SH-SY5Y (cell line): Measurements from ENCODE around the gene AGXT.
A peak's percentile ranks its signal among the peaks of the same experiment; 100 is the strongest.

Experiments used
- GATA2 ChIP-seq: IDR thresholded peaks from 2 replicates; pipeline ENCODE4 v1.6.1; 2011; ENCODE audit warnings: mild to moderate bottlenecking, low read depth, low read length
- GATA3 ChIP-seq: IDR thresholded peaks from 2 replicates; pipeline ENCODE4 v1.6.1; 2011; ENCODE audit warnings: low read depth, mild to moderate bottlenecking, low read length, moderate library complexity

The AGXT gene

DNA sequence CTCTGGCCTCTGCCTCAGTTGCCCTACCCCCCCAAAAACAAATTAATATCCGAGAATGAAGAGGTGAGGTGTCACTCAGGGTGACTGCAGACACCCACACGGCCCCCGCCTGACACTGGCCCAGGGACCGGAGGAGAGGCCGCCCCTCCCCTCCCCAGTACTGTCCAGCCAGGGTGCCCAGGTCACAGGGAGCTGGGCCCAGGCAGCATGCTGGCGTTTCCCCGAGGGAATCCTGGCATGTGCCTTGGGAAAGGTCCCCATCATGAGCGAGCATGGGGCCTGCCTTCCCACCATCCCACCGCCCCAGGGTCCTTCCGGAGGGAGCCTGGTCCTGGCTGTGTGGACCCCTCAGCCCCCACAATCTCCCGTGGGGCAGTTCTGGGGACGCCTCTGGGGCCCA is 24.3 kb downstream of the AGXT start:
- no peak for TF ChIP-seq GATA2
- no peak for TF ChIP-seq GATA3

DNA sequence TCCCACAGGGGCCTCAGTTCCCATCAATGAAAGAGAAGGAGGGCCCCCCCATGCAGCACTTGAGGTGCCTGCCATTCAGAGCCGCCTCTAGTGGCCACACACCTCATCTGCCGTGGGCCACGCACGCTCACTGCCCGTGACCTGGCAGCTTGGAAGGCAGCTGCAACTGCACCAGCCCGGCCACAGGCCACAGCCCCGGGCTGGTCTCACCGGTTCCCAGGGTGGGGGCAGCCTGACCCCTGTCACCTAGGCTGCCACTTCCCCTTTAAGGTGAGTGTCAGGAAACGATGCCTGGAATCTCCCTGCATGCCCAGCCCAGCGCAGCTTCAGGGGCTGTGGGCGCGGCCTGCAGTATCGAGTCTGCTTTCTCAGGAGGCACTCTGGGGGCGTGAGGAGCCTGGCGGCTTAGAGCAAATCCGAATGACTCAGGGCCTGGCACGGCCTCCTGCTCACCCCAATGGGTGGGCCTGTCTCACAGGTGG is 24.8 kb downstream of the AGXT start:
- TF ChIP-seq GATA3, result no peak
- TF ChIP-seq GATA2, result no peak

DNA sequence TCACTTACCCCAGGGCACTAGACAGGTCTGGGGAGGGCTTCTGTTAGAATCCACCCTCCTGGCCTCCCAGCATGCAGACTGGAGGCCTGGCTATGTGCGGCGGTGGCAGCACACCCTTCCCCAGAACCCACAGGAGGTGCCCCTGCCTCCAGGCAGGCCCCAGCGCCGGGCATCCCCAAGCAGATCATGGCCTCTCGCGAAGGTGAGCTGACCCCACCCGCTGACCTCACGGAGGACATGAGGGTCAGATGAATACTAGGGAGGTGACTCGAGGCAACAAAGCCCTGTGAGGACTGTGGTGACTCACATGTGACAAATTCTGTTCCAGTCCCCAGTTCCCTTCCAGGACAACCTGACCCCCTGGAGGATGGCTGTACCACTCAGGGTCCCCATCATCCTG is 25.4 kb downstream of the AGXT start:
- TF ChIP-seq GATA2 (no peak), GATA3 (no peak)

DNA sequence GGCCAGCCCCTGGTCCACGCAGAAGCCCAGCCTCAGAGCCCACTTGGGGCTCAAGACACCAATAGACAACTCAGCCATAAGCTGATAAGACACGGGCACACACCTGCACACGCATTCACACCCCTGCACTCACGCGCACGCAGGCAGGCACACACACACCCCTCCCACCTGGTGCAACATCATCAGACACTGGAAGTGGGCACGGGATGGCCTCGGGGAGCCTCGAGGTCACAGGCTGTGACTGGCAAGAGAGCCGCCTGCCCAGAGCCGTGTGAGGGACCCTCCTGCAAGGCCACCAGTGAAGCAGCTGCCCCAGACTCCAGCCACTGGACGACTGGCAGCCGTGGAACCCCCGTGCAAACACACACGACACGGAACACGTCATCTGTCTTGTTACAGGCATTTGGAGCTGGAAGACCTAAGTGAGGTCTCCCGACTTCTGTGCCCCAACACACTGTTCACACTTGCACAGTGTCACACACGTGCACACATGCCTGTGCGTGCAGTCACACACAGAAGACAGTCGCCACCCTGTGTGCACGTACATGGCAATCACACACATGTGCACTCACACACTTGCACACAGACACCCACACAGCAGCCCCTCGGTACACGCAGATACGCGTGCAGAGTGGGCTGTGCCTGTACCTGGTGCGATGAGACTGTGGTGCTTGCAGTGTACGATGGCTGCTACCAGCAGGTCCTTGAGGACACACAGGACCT is 26.4 kb downstream of the AGXT start:
- TF ChIP-seq GATA3, result no peak
- TF ChIP-seq GATA2, result no peak

DNA sequence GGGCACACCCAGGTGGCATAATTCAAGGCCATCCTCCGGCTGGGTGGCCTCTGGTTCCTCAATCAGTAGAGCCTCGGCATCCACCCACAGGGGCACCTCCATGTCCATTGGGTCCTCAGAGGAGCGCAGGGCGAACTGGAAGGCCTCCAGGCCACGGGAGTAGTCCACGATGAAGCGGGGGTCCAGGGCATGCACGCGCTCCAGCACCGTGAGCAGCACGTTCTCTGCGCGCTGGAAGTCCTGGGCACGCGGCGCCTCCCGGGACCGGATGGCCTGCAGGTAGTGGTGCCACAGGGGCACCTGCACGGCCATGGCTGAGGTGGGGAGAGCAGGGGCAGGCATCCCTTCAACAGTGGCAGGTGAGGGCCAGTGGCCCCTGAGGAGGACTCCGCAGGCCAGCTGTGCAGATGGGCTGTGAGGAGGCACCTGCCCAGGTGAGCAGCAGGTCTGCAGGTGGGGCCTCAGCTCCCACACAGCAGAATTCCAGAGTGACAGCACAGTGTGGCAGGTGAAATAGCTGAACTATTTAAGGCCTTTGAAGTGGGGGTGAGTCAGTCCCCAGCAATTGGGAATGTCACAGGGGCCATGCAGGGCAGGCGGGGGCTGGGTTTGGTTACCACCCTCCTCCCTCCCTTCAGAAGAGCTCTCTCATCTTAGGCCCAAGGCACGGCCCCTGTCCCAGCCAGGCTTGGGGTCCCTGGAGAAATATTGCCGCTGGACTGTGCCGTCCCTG is 27.2 kb downstream of the AGXT start, which contains the start of gene MAB21L4:
Gene MAB21L4 (minus strand): TSS at position 501 of the 733 bp plus-strand sequence. CDS start 159 bp downstream, at position 342.
- TF ChIP-seq GATA2 (no peak), GATA3 (no peak)

DNA sequence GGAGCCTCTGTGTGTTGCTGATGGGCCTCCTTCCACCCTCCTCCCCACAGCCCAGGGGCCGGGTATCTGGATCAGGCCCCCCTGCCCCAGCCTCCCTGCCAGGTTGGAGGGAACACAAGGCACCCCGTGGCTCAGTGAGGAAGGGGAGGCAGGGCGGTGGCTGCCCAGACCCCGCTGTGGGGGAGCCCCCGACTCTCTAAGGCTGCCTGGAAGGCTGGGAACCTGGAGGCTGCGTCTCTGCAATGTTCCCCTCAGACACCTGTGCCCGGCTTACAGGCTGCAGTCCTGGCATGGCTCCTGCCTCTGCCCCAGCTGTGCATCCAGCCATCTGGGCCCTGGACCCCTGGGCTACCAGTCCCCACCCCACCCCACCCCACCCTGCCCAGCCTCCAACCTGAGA is 27.8 kb downstream of the AGXT start:
- no peak for TF ChIP-seq GATA2
- TF ChIP-seq GATA3, result no peak

DNA sequence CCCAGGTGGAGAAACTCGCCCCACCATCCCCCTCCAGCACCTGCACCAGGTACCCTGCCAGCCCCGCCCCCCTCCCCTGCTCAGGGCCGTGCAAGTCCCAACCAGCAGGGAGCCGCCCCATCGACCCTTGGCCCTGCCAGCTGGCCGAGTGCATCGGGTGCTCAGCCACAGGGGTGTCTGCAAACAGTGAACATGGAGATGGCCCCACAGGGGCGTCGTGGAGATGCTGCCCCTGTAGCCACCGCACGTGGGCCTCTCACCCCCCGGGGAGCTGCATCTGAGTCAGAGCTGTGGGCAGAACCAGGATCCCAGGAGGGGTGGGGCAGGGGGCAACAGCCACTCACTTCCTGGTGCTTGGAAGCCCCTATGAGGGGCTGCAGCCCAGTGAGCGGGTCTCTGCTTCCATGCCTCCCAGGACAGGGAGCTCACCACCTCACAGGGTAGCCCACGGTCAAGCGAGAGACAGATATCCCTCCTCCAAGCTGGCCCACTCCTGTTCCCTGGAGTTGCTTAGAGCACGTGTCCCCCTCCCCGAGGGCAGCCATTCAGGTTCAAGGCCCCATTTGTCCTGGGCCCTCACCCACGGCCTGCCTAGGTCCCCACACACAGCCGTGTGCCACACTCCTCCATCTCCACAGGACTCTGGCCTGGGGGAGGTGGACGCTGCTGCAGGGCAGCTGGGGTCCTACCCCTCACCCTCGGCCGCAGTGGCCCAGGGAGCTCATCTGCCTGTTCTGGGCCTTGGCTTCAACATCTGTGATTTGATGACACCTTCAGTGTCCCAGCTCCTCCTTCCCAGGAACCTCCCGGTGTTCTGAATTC is 28.5 kb downstream of the AGXT start:
- TF ChIP-seq GATA2, result no peak
- no peak for TF ChIP-seq GATA3

DNA sequence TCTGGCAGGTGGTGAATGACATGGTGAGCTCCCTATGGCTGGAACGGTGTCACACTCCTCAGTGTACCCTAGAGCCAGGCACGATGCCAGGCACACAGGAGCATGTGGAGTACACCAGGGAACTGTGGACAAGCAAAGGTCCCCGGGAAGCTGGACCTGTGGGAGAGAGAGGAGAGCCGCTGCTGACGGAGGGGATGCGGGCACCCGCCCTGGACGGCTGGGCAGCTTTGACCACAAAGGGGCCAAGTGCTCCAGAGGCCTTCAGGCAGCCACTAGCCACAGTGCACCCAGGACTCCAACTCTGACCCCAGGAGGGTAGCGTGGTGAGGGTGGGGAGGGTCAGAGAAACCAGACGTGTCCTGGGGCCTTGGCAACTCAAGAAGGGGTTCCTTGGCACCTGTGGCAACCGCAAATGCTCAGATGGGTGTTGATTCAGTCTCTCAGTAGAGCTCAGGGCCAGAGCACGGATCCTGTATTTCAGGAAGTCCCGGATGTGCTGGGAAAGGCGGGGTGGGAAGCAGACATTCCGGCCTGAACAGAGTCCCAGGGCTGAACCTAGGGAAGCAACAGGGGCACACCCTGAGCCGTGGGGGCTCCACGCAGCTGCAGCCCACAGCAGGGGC is 29.6 kb downstream of the AGXT start:
- no peak for TF ChIP-seq GATA2

DNA sequence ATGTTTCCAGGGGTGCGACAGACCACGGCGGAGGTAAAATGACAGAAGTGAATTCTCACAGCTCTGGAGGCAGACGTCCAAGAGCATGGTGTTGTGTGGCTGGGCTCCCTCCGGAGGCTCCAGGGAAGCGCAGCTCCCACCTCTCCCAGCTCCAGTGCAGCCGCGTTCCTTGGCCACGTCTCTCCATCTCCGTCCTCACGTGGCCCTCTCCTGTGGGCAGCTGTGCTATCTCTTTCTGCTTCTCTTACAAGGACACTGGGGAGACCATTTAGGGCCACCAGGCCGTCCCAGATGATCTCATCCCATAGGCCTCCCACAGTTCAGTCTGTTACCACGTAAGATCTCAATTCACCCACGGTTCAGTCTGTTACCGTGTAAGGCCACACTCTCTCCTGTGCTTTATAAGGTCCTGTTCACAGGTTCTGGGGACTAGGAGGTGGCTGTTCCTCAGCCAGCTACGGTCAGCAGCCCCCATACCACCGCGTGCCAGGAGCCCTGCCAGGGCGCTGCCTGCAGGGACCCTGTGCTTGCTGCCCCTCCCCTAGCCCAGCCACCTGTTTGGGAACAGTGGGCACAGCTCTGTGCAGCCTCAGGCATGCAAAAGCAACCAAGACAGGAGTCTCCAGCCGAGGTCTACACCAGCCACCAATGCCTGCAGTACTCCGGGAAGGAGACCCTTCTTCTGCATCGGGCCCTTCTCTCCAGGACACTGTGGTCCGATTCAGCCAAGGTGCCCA is 30.3 kb downstream of the AGXT start:
- TF ChIP-seq GATA3 (no peak), GATA2 (no peak)

DNA sequence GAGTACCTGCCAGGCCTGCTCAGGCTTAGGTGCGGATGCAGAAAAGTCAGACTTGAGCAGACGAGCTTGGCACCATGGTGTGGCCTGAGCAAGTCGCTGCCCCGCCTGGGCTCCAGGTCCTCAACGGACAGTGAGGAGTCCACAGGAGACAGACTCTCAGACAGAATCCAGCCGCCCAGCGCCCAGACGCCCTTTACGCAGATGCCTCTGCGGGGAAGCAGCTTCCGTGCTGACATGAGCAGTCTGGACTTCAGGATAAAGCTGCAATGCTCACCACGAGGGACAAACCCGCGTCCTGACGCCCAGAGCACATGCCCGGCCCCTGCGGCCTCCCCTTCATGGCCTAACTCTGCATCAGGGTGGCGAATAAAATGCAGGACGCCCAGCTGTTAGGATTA is 30.8 kb downstream of the AGXT start:
- TF ChIP-seq GATA2, result no peak
- TF ChIP-seq GATA3, result no peak

DNA sequence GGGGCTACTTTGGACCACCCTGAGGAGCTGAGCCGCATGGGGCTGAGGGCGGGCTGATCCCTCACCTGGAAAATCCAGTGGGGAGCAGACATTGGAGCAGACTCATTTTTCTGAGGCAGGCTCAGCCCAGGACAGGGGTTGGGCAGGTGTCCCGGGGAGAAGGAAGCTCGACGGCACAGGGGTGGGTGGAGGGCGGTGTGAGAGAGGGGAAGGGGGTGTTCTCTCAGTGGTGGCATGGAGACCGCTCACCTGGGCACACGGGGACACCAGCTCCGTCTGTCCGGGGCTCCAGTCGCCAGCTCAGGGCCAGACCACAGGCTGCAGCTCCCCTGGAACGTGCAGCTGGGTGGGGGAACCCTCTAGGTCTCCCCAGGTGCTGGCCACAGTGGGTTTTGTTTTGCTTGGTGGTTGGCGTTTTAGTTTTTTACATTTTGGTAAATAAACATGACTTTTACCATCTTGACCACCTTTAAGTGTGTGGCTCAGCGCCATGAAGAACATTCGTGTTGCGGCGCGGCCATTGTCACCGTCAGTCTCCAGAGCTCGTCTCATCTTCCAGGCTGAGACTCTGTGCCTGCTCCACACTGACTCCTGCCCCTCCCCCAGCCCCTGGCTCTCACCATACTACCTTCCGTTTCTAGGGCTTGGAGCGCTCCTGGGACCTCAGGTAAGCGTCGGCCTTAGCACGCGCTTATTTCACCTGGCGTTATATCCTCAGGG is 31.7 kb downstream of the AGXT start:
- TF ChIP-seq GATA3 (no peak), GATA2 (no peak)

DNA sequence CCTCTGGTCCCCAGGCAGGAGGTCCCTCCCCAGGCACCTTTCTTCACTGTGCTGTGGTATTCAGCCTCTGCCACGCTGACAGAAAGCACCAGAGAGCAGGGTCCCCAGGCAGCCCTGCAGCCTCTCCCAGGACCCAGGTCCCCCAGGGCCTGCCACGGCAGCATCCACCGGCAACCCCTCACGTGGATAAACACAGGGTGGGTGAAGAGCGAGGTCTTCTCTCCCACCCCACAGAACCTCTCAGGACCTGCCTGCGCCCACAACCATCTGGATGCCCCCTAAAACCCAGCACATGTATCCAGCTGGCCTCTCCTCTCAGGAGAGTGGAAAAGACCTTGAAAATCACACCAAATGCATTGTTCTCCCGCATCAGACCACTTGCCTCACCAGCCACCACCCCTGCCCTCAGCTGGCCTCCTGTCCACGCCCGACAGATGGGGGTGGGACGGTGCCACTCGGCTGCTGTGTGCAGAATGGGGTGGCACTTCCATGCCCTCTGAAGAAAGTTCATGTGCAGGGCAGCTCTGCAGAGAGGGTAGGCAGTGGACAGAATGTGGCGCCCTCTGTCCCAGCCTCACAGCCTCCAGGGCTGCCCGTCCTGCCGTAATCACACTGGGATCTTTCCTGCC is 33.5 kb downstream of the AGXT start:
- TF ChIP-seq GATA2 (peak; percentile 91; the same call in 1 of the 2 replicates), GATA3 (no peak; the same call in 1 of the 2 replicates)
